ENCODE results near the gene PGRMC1.

The PGRMC1 gene

DNA sequence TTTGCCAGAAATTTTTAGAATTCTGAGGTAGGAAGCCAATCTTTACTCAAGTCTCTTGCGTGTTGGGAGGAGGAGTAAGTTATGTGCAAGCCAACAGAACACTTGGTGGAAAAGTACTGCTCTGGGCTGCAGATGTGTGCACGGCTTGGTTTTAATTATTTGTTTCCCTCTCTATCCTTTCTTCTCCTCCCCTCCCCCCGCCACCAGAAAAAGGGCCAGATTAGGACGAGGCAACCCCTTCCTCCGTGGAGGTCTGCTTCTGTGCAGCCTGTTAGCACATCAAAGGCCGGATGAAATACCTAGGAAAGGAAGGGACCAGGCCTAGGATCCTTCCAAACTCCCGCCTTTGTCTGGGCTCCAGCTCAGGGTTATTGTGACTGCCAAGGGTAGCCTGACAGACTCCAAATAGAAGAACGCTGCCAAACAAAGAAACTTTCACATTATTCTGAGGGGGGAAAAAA is 1.0 kb upstream of the PGRMC1 start:
- DNase-seq (ENCODE audit: extremely low read depth, insufficient read length) = no peak
- Histone ChIP-seq H3K27me3 (replicated peaks; ENCODE audit: control insufficient read depth, insufficient read depth, low read length) (peaks cover 1% of the 10 kb centered on the region; the same call in 1 of the 2 replicates), H3K36me3 (ENCODE audit: control insufficient read depth, insufficient read depth, low read length) (no peaks in the 10 kb centered on the region), H3K4me3 (replicated peaks; ENCODE audit: low read depth, low read length) (no peak overlapping the region)
- TF ChIP-seq, protein P1, sequence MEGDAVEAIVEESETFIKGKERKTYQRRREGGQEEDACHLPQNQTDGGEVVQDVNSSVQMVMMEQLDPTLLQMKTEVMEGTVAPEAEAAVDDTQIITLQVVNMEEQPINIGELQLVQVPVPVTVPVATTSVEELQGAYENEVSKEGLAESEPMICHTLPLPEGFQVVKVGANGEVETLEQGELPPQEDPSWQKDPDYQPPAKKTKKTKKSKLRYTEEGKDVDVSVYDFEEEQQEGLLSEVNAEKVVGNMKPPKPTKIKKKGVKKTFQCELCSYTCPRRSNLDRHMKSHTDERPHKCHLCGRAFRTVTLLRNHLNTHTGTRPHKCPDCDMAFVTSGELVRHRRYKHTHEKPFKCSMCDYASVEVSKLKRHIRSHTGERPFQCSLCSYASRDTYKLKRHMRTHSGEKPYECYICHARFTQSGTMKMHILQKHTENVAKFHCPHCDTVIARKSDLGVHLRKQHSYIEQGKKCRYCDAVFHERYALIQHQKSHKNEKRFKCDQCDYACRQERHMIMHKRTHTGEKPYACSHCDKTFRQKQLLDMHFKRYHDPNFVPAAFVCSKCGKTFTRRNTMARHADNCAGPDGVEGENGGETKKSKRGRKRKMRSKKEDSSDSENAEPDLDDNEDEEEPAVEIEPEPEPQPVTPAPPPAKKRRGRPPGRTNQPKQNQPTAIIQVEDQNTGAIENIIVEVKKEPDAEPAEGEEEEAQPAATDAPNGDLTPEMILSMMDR (IDR thresholded peaks at IDR 0.05; ENCODE audit: insufficient read depth, low read length, poor library complexity, severe bottlenecking) = no peak

DNA sequence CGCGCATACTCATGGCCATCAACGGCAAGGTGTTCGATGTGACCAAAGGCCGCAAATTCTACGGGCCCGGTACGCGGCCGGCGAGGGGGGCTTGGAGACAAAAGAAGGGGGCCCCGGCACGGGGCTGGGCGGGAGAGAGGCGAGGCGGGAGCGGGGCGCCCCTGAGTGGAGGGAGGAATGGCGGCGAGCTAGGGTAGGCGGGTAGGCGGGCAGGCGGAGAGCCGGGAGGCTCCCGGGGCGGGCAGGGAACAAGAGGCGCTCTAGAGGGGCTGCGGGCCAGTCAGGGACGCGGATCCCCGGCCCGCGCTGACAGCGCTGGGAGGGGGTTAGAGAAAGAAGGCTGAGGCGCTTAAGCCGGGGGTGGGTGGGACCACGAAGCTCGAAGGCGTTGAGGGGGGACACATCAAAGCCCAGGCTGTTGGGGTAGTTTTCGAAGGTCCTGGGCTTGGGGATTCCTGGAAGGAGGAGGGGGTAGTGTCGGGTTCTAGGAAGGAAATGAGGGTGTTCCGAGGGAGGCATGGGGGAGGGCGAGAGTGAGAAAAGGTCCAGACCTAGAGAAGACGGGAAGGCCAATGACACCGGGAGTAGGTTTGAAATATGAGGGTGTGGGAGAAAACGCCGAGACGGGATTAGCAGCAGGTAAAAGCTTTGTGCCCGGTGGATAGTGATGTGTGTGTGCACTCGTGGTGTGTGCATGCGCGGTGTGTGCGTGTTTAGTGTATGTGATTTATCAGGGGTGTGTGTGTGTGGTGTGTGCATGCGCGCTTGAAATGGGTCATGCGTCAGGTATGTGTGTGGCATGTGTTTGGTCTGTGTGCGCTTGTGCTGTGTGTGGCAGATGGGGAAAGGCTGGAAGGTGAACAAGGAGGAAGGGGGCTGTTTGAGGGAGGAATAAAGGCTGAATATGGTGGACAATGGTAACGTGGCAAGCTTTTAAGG is 807 bp downstream of the PGRMC1 start:
- no peaks in the 10 kb centered on the region for H3K36me3 ChIP-seq (ENCODE audit: control insufficient read depth, insufficient read depth, low read length)
- peak; percentile 8 for DNase-seq (ENCODE audit: extremely low read depth, insufficient read length)

DNA sequence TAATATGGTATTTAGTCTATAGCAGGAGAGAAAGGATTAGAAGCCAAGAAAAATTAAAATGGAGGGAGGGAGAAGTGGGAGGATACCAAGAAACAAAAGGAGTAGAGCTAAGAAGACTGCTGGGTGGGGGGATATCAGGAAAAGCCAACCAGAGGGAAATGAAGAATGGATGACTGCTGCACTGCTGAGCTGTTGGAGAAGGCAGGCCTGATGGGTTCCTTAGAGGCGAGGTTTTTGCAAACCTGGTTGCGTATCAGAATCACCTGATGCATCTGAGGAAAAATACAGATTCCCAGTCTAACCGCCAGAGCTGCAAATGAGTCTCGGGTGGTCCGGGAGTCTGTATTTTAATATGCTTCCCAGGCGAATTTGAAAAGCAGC is 1.5 kb downstream of the PGRMC1 start:
- DNase-seq (ENCODE audit: extremely low read depth, insufficient read length) = no peak
- TF ChIP-seq, protein P1 (IDR thresholded peaks at IDR 0.05; ENCODE audit: insufficient read depth, low read length, poor library complexity, severe bottlenecking) = no peak
- Histone ChIP-seq H3K36me3 (ENCODE audit: control insufficient read depth, insufficient read depth, low read length) (no peaks in the 10 kb centered on the region), H3K4me3 (replicated peaks; ENCODE audit: low read depth, low read length) (peak overlapping the region; percentile 61), H3K27me3 (replicated peaks; ENCODE audit: control insufficient read depth, insufficient read depth, low read length) (peaks cover 1% of the 10 kb centered on the region; the same call in 1 of the 2 replicates)

More for the DNA sequence above, 807 bp downstream of the PGRMC1 start:
- TF ChIP-seq, protein P1 (IDR thresholded peaks at IDR 0.05; ENCODE audit: insufficient read depth, low read length, poor library complexity, severe bottlenecking) = no peak
- peak overlapping the region; percentile 61 for H3K4me3 ChIP-seq (replicated peaks; ENCODE audit: low read depth, low read length)
- H3K27me3 ChIP-seq (replicated peaks; ENCODE audit: control insufficient read depth, insufficient read depth, low read length) = peaks cover 1% of the 10 kb centered on the region; the same call in 1 of the 2 replicates

DNA sequence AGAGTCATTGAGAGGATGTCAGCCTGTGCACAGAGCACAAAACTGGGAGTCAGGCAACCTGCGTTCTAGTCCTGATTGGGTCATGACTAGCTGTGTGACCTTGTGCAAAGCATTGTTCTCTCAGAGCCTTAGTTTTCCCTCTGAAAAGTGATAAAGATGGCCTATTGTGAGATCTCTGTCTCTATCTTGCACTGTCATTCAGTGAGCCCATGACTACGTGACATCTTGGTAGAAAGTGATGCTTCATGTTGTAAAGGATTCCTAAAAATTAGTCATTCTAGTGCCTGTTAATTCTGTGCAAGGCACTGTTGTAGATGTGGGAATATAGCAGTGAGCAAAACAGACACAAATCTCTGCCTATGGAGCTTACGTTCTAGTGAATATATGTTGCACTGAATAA is 2.5 kb downstream of the PGRMC1 start:
- no peak for DNase-seq (ENCODE audit: extremely low read depth, insufficient read length)

DNA sequence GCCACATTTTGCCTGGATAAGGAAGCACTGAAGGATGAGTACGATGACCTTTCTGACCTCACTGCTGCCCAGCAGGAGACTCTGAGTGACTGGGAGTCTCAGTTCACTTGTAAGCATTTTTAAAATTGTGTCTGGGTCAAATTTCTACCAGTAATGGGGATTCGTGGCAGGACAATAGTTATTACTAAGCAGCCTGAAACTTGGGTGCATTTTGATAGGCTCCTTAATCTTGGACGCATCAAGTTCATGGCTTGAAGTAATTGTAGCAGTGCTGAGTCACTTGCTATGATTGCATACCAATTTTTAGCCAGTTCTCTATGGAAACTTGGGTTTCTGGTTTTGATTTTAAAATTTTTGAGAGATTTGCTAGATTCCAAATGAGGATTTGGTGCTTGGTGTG is 4.3 kb downstream of the PGRMC1 start:
- no peak overlapping the region for H3K4me3 ChIP-seq (replicated peaks; ENCODE audit: low read depth, low read length)
- DNase-seq (ENCODE audit: extremely low read depth, insufficient read length) = no peak
- H3K27me3 ChIP-seq (replicated peaks; ENCODE audit: control insufficient read depth, insufficient read depth, low read length) = no peaks in the 10 kb centered on the region
- H3K36me3 ChIP-seq (ENCODE audit: control insufficient read depth, insufficient read depth, low read length) = no peaks in the 10 kb centered on the region
- TF ChIP-seq, protein P1 (IDR thresholded peaks at IDR 0.05; ENCODE audit: insufficient read depth, low read length, poor library complexity, severe bottlenecking) = no peak

More for the DNA sequence above, 2.5 kb downstream of the PGRMC1 start:
- H3K4me3 ChIP-seq (replicated peaks; ENCODE audit: low read depth, low read length) = no peak overlapping the region; the same call in 1 of the 2 replicates
- peaks cover 1% of the 10 kb centered on the region; the same call in 1 of the 2 replicates for H3K27me3 ChIP-seq (replicated peaks; ENCODE audit: control insufficient read depth, insufficient read depth, low read length)
- TF ChIP-seq, protein P1 (IDR thresholded peaks at IDR 0.05; ENCODE audit: insufficient read depth, low read length, poor library complexity, severe bottlenecking) = no peak
- H3K36me3 ChIP-seq (ENCODE audit: control insufficient read depth, insufficient read depth, low read length) = no peaks in the 10 kb centered on the region

All from GM06990 (cell line).